Measurements from ENCODE around the gene MEPCE. TPM values are rescaled to one million over a fixed set of nuclear protein-coding genes. Genes with fewer than 3 reads are reported as not detected.

MEPCE gene
- total RNA-seq, 1 experiment from 2014 or later, result 72.1 TPM

DNA sequence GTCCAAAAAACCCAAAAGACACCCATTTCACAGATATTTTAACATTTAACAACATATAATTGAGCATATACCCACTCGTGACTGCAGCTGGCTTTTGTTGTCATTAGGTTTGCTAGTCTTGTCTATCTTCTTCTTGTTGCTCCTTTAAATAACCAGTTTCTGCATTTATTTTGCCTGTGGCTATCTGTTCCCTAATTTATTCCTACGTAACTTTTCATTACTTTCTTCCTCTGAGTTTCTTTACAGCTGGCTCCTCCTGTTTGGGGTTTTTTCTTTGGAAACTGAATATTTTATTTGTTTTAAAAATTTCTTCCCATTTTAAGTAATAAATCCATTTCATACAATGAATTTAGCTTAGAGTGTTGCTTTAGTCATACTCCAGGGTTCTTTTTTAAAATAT lies 41.9 kb upstream of the MEPCE start:
- H3K4me1 ChIP-seq (ENCODE audit: control insufficient read depth, insufficient read depth, low read length), result no peaks in the 10 kb centered on the region
- ATAC-seq (no peak), DNase-seq (ENCODE audit: low read depth, low spot score) (no peak)
- TF ChIP-seq TCF7L2 (IDR thresholded peaks at IDR 0.05; ENCODE audit: low read depth, low read length) (no peak), SIN3A (IDR thresholded peaks at IDR 0.05; ENCODE audit: borderline replicate concordance, insufficient read depth, low read depth, low read length) (no peak), POLR2AphosphoS5 (IDR thresholded peaks at IDR 0.05; ENCODE audit: low read depth, low read length) (no peak)
- TF ChIP-seq, protein P1, sequence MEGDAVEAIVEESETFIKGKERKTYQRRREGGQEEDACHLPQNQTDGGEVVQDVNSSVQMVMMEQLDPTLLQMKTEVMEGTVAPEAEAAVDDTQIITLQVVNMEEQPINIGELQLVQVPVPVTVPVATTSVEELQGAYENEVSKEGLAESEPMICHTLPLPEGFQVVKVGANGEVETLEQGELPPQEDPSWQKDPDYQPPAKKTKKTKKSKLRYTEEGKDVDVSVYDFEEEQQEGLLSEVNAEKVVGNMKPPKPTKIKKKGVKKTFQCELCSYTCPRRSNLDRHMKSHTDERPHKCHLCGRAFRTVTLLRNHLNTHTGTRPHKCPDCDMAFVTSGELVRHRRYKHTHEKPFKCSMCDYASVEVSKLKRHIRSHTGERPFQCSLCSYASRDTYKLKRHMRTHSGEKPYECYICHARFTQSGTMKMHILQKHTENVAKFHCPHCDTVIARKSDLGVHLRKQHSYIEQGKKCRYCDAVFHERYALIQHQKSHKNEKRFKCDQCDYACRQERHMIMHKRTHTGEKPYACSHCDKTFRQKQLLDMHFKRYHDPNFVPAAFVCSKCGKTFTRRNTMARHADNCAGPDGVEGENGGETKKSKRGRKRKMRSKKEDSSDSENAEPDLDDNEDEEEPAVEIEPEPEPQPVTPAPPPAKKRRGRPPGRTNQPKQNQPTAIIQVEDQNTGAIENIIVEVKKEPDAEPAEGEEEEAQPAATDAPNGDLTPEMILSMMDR (IDR thresholded peaks at IDR 0.05), result no peak
- TF ChIP-seq, protein P2, sequence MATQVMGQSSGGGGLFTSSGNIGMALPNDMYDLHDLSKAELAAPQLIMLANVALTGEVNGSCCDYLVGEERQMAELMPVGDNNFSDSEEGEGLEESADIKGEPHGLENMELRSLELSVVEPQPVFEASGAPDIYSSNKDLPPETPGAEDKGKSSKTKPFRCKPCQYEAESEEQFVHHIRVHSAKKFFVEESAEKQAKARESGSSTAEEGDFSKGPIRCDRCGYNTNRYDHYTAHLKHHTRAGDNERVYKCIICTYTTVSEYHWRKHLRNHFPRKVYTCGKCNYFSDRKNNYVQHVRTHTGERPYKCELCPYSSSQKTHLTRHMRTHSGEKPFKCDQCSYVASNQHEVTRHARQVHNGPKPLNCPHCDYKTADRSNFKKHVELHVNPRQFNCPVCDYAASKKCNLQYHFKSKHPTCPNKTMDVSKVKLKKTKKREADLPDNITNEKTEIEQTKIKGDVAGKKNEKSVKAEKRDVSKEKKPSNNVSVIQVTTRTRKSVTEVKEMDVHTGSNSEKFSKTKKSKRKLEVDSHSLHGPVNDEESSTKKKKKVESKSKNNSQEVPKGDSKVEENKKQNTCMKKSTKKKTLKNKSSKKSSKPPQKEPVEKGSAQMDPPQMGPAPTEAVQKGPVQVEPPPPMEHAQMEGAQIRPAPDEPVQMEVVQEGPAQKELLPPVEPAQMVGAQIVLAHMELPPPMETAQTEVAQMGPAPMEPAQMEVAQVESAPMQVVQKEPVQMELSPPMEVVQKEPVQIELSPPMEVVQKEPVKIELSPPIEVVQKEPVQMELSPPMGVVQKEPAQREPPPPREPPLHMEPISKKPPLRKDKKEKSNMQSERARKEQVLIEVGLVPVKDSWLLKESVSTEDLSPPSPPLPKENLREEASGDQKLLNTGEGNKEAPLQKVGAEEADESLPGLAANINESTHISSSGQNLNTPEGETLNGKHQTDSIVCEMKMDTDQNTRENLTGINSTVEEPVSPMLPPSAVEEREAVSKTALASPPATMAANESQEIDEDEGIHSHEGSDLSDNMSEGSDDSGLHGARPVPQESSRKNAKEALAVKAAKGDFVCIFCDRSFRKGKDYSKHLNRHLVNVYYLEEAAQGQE (IDR thresholded peaks at IDR 0.05; ENCODE audit: insufficient read depth in 1 of 2, low read depth in 2 of 2, low read length in 1 of 2), result no peak
- no peaks in the 10 kb centered on the region for H3K27me3 ChIP-seq (ENCODE audit: control insufficient read depth, insufficient read depth, low read length)
- H3K9me3 ChIP-seq (ENCODE audit: control insufficient read depth, insufficient read depth, low read depth, low read length), result no peaks in the 10 kb centered on the region
- BruUV-seq (replicated peaks), result no TSS peak
- in situ Hi-C loops (cut with HindIII; ENCODE audit: low pct_unique_long_range_greater_than_20kb, low sequenced_read_pairs) (no loop called here), intact Hi-C loops (cut with micrococcal nuclease; ENCODE audit: unreplicated experiment) (no loop called here)
- no peaks in the 10 kb centered on the region for H3K36me3 ChIP-seq (ENCODE audit: control insufficient read depth, insufficient read depth, low read length)
- H3K4me3 ChIP-seq (ENCODE audit: low read depth in 2 of 2, low read length in 2 of 2), result no peak overlapping the region
- ChIA-PET CTCF (no interaction called here), POLR2A (no interaction called here)
- H3K27ac ChIP-seq (ENCODE audit: low read length), result no peak overlapping the region

DNA sequence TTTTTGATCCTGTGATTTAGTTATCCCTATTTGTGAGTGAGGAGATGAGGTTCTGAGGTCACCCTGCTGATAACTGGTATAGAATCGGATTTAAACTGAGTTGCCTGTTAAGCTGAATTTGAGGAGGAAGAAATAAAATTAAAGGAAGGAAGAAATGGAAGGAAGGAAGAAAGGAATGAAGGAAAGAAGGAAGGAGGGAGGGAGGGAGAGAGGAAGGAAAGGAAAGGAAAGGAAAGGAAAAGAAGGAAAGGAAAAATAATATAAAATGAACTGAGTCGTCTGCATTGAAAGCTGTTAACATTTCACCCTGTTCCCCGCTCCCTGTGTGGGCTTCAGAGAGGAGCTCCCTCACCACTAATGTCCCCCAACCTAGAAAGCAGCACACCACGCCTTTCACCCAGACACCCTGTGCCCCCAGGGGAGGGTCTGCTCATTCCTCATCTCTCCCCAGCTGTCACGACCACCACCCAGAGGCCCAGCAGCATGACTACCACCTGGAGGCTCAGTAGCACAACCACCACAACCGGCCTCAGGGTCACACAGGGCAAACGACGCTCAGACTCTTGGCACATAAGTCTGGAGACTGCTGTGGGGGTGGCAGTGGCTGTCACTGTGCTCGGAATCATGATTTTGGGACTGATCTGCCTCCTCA lies 40.1 kb upstream of the MEPCE start:
- Histone ChIP-seq H3K4me1 (ENCODE audit: control insufficient read depth, insufficient read depth, low read length) (no peaks in the 10 kb centered on the region), H3K27me3 (ENCODE audit: control insufficient read depth, insufficient read depth, low read length) (no peaks in the 10 kb centered on the region), H3K4me3 (ENCODE audit: low read depth in 2 of 2, low read length in 2 of 2) (no peak overlapping the region), H3K9me3 (ENCODE audit: control insufficient read depth, insufficient read depth, low read depth, low read length) (no peaks in the 10 kb centered on the region), H3K27ac (ENCODE audit: low read length) (no peak overlapping the region), H3K36me3 (ENCODE audit: control insufficient read depth, insufficient read depth, low read length) (no peaks in the 10 kb centered on the region)
- ChIA-PET CTCF (no interaction called here), POLR2A (no interaction called here)
- TF ChIP-seq SIN3A (IDR thresholded peaks at IDR 0.05; ENCODE audit: borderline replicate concordance, insufficient read depth, low read depth, low read length), result no peak
- TF ChIP-seq, protein P1 (IDR thresholded peaks at IDR 0.05), result no peak
- TF ChIP-seq, protein P2 (IDR thresholded peaks at IDR 0.05; ENCODE audit: insufficient read depth in 1 of 2, low read depth in 2 of 2, low read length in 1 of 2), result no peak
- TF ChIP-seq TCF7L2 (IDR thresholded peaks at IDR 0.05; ENCODE audit: low read depth, low read length), result no peak
- TF ChIP-seq POLR2AphosphoS5 (IDR thresholded peaks at IDR 0.05; ENCODE audit: low read depth, low read length), result no peak
- no TSS peak for BruUV-seq (replicated peaks)
- ATAC-seq (no peak), DNase-seq (ENCODE audit: low read depth, low spot score) (no peak)
- intact Hi-C loops (cut with micrococcal nuclease; ENCODE audit: unreplicated experiment), result no loop called here
- in situ Hi-C loops (cut with HindIII; ENCODE audit: low pct_unique_long_range_greater_than_20kb, low sequenced_read_pairs), result no loop called here
